Thyroid gland (tissue), 4 donors: Measurements from ENCODE around the gene UGT1A10. TPM values are rescaled to one million over a fixed set of nuclear protein-coding genes. Genes with fewer than 3 reads are reported as not detected.

Experiments
- DNase-seq, 2 donors: peaks; one replicate each; pipeline ENCODE4 v3.0.0-alpha.2; 2019
- H3K27ac ChIP-seq, 3 donors: fragments of 200-600 bp; sonication (generic); 1 replicate in 2 of 3; 2 replicates in 1 of 3; pipeline ENCODE4 v1.5.1; 2016 to 2019; ENCODE audit warnings: mild to moderate bottlenecking in 1 of 3, moderate library complexity in 1 of 3
- H3K27me3 ChIP-seq: fragments of 200-600 bp; sonication (generic); one replicate; pipeline ENCODE4 v1.5.1; 2019
- H3K36me3 ChIP-seq, 2 donors: fragments of 200-600 bp; sonication (generic); one replicate each; pipeline ENCODE4 v1.5.1; 2016 to 2019
- H3K4me1 ChIP-seq, 2 donors: fragments of 200-600 bp; sonication (generic); one replicate each; pipeline ENCODE4 v1.5.1; 2017 to 2019
- H3K4me3 ChIP-seq, 3 donors: fragments of 200-600 bp; sonication (generic); replicated peaks in 1 of 3; 1 replicate in 2 of 3; 2 replicates in 1 of 3; pipeline ENCODE4 v1.5.1; 2016; ENCODE audit warnings: mild to moderate bottlenecking in 1 of 3
- H3K9me3 ChIP-seq: fragments of 200-600 bp; sonication (generic); one replicate; pipeline ENCODE4 v1.5.1; 2017
- CTCF ChIP-seq, 6 experiments: fragments of 200-600 bp in 3 of 6; fragments of 450-650 bp in 3 of 6; sonication (generic) in 3 of 6; IDR thresholded peaks; one replicate each; pipeline ENCODE4 v1.5.1; 2016 to 2019; ENCODE audit warnings: antibody characterized with exemption in 6 of 6, mild to moderate bottlenecking in 2 of 6, inconsistent platforms in 1 of 6, moderate library complexity in 1 of 6
- POLR2A ChIP-seq, 2 donors: fragments of 450-650 bp; IDR thresholded peaks; one replicate each; pipeline ENCODE4 v1.6.1; 2017; ENCODE audit warnings: antibody characterized with exemption in 2 of 2, mild to moderate bottlenecking in 2 of 2, moderate library complexity in 1 of 2
- WGBS, 2 donors: methylation state at CpG; one replicate each; pipeline ENCODE4 v1.1.5; 2017; 5-methylcytosine and 5-hydroxymethylcytosine counted together
- intact Hi-C: fragments of 100-400 bp; cut with DNase I; formaldehyde crosslinking; loops from one replicate; pipeline ENCODE4 v1.15.1; 2023
- total RNA-seq, 4 donors: library from RNA; depleted of rRNA; stranded (reverse); fragments of >200 nt; gene quantifications; one replicate each; pipeline ENCODE4 v1.2.3, GENCODE V29; 2016

The UGT1A10 gene
- total RNA-seq, 4 donors from 2014 or later = 0.27 TPM; not detected in 3

DNA sequence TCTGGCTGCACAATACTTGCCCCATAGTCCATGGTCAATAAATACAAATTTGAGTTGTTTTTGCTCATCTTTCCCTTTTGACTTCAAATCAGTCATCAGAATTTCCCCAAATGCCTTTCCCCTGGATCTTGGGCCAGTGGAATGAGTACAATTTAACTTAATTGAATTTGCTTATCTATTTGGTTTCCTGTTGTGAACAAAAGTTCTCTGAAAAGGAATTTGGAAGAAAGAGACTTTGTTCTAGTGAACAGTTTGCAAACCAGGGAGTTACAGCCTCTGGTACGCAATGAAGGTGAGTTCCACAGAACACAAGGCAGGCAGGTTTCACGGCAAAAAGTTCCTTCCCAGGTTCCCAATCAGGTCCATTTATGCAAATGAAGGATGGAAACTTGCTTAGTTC is 122.6 kb downstream of the UGT1A10 start:
- Histone ChIP-seq H3K4me3 (no peak overlapping the region), H3K9me3 (no peaks in the 10 kb centered on the region), H3K27ac (no peak overlapping the region), H3K27me3 (no peaks in the 10 kb centered on the region), H3K36me3 (no peaks in the 10 kb centered on the region), H3K4me1 (no peaks in the 10 kb centered on the region)
- intact Hi-C loops = no loop called here
- TF ChIP-seq POLR2A (IDR thresholded peaks at IDR 0.05) (no peak), CTCF (IDR thresholded peaks at IDR 0.05) (no peak)
- DNase-seq = no peak
- WGBS, 2 donors = 92 to 95% methylated on average over 2 of the region's 2 CpGs

- TF ChIP-seq CTCF (IDR thresholded peaks at IDR 0.05) (no peak), POLR2A (IDR thresholded peaks at IDR 0.05) (no peak)
- Histone ChIP-seq H3K27ac (no peak within 1 kb of the TSS), H3K4me3 (no peak within 1 kb of the TSS), H3K9me3 (no peaks in the 10 kb centered on the region), H3K36me3 (no peaks in the 10 kb centered on the region), H3K4me1 (no peaks in the 10 kb centered on the region), H3K27me3 (no peaks in the 10 kb centered on the region)
- no peak for DNase-seq
- 92 to 97% methylated on average over 6 of the region's 6 CpGs for WGBS, 2 donors
- intact Hi-C loops = no loop called here
Observed at GRCh38 chr2:233760043-233760442, 123.8 kb downstream of the UGT1A10 start, which contains the start of gene UGT1A1. UGT1A1 (plus strand) TSS chr2:233760270; CDS start chr2:233760288, 18 bp downstream.

- no peaks in the 10 kb centered on the region for H3K9me3 ChIP-seq
- no peaks in the 10 kb centered on the region for H3K27me3 ChIP-seq
- H3K27ac ChIP-seq = no peak overlapping the region
- DNase-seq = no peak
- H3K36me3 ChIP-seq = no peaks in the 10 kb centered on the region
- 90 to 96% methylated on average over 4 of the region's 4 CpGs for WGBS, 2 donors
- intact Hi-C loops = no loop called here
- H3K4me3 ChIP-seq = no peak overlapping the region
- TF ChIP-seq POLR2A (IDR thresholded peaks at IDR 0.05) (no peak), CTCF (IDR thresholded peaks at IDR 0.05) (no peak)
- H3K4me1 ChIP-seq = no peaks in the 10 kb centered on the region
Observed at GRCh38 chr2:233761040-233761769, 125.0 kb downstream of the UGT1A10 start.

DNA sequence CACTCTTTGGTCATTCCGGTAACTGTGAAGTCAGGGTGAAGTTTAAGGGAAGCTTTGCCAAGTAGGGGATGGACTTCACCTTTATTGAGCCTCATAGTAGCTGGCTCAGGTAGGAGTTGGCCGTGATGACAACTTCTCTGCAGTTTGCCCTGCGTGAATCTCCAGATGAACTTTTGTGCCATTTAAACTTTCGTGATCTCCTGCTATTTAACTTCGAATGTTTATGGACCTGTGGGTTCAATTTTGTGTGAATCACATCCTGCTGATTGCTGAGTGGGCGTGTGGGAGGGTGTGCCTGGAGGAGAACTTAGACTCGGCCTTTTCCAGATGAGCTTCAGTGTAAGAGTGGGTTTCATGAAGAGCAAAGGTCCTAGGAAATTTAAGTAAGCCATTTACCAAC is 128.0 kb downstream of the UGT1A10 start:
- intact Hi-C loops = no loop called here
- 80 to 88% methylated on average over 7 of the region's 7 CpGs for WGBS, 2 donors
- no peak for DNase-seq
- TF ChIP-seq CTCF (IDR thresholded peaks at IDR 0.05) (no peak), POLR2A (IDR thresholded peaks at IDR 0.05) (no peak)
- no peaks in the 10 kb centered on the region for H3K4me1 ChIP-seq
- H3K27me3 ChIP-seq = no peaks in the 10 kb centered on the region
- no peaks in the 10 kb centered on the region for H3K36me3 ChIP-seq
- H3K9me3 ChIP-seq = no peaks in the 10 kb centered on the region
- H3K27ac ChIP-seq = no peak overlapping the region
- no peak overlapping the region for H3K4me3 ChIP-seq

GRCh38 chr2:233764761-233765160 is 128.5 kb downstream of the UGT1A10 start:
- TF ChIP-seq CTCF (IDR thresholded peaks at IDR 0.05) = no peak
- H3K27me3 ChIP-seq = no peaks in the 10 kb centered on the region
- H3K9me3 ChIP-seq = no peaks in the 10 kb centered on the region
- WGBS, 2 donors = 44 to 46% methylated on average over 3 of the region's 3 CpGs
- intact Hi-C loops = no loop called here
- no peak overlapping the region for H3K27ac ChIP-seq
- no peaks in the 10 kb centered on the region for H3K4me1 ChIP-seq
- H3K36me3 ChIP-seq = no peaks in the 10 kb centered on the region
- DNase-seq = no peak
- H3K4me3 ChIP-seq = no peak overlapping the region
